Transverse colon (tissue), 4 donors: ENCODE measurements around the gene FOXI1.

Experiments used
- POLR2AphosphoS5 ChIP-seq, 3 donors: sonication (generic); formaldehyde crosslinking; IDR thresholded peaks; one replicate each; pipeline ENCODE4 v1.6.1; 2016; ENCODE audit warnings: antibody characterized with exemption in 3 of 3
- TF ChIP-seq, protein P1 (sequence below), 5 experiments: fragments of 200-600 bp in 3 of 5; fragments of 450-650 bp in 2 of 5; sonication (generic) in 3 of 5; IDR thresholded peaks; 1 replicate in 2 of 5; 2 replicates in 3 of 5; pipeline ENCODE4 v1.5.1; 2016 to 2017; ENCODE audit warnings: antibody characterized with exemption in 5 of 5, inconsistent platforms in 3 of 5, mild to moderate bottlenecking in 2 of 5, moderate library complexity in 1 of 5

DNA sequence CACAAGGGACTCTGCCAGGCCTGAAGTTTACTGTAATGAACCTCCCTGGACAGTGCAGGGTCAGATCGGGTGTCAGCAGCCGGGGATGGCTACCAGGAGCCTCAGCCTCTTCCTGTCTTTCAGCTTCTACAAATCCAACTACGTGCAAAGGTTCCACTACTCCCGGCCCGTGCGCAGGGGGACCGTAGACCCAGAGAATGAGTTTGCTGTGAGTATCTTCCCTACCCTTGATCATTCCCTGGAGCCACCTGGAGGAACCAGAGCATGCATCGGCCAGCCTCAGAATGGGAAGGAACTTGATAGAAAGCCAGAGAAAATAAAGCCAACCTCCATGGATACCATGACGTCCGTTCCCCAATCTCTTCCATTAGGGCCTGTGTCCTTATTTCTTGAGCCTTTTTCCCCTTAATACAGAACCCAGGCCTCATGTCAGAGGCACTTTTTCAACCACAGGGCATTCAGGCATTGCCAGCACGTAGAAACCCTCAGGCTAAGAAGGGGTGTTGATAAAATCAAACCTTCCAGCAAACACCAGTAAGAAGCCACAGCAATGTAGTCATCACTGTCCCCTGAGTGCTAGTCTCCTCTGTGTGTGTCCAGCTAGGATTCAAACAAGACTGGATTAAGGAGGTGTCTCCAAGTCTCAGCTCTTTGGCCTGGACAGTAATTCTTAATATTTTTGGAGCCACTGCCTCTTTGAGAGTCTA lies 49.0 kb upstream of the FOXI1 start:
- TF ChIP-seq, protein P1, sequence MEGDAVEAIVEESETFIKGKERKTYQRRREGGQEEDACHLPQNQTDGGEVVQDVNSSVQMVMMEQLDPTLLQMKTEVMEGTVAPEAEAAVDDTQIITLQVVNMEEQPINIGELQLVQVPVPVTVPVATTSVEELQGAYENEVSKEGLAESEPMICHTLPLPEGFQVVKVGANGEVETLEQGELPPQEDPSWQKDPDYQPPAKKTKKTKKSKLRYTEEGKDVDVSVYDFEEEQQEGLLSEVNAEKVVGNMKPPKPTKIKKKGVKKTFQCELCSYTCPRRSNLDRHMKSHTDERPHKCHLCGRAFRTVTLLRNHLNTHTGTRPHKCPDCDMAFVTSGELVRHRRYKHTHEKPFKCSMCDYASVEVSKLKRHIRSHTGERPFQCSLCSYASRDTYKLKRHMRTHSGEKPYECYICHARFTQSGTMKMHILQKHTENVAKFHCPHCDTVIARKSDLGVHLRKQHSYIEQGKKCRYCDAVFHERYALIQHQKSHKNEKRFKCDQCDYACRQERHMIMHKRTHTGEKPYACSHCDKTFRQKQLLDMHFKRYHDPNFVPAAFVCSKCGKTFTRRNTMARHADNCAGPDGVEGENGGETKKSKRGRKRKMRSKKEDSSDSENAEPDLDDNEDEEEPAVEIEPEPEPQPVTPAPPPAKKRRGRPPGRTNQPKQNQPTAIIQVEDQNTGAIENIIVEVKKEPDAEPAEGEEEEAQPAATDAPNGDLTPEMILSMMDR (IDR thresholded peaks at IDR 0.05): no peak
- TF ChIP-seq POLR2AphosphoS5 (IDR thresholded peaks at IDR 0.05): no peak
